Coronary artery (tissue), 2 donors: ENCODE measurements around the gene RCBTB2.
A peak's percentile ranks its signal among the peaks of the same experiment; 100 is the strongest.

Experiments
- DNase-seq: peaks from one replicate; pipeline ENCODE4 v3.0.0-alpha.2; 2017; ENCODE audit warnings: low spot score
- H3K27ac ChIP-seq, 2 donors: fragments of 200-600 bp; sonication (generic); one replicate each; pipeline ENCODE4 v1.5.1; 2016 to 2019
- H3K4me3 ChIP-seq: fragments of 200-600 bp; sonication (generic); 2 replicates; pipeline ENCODE4 v1.5.1; 2016; ENCODE audit warnings: mild to moderate bottlenecking, moderate library complexity
- TF ChIP-seq, protein P1 (sequence below): fragments of 200-600 bp; sonication (generic); IDR thresholded peaks from one replicate; pipeline ENCODE4 v1.5.1; 2019; ENCODE audit warnings: antibody characterized with exemption

Gene RCBTB2

DNA sequence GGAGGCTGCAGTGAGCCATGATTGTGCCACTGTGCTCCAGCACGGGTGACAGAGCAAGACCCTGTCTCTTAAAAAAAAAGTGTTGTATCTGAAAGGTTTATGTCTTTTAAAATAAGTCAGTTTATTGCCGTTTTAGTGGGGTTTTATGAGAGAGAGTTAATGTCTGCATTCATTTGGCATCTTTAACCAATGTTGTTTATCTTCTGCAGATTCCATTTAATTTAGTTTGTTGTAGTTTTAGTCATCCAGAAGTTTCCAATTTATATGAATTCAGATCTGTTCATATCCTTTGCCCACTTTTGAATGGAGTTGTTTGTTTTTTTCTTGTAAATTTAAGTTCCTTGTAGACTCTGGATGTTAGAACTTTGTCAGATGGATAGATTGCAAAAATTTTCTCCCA, 83.2 kb downstream of the RCBTB2 start:
- TF ChIP-seq, protein P1, sequence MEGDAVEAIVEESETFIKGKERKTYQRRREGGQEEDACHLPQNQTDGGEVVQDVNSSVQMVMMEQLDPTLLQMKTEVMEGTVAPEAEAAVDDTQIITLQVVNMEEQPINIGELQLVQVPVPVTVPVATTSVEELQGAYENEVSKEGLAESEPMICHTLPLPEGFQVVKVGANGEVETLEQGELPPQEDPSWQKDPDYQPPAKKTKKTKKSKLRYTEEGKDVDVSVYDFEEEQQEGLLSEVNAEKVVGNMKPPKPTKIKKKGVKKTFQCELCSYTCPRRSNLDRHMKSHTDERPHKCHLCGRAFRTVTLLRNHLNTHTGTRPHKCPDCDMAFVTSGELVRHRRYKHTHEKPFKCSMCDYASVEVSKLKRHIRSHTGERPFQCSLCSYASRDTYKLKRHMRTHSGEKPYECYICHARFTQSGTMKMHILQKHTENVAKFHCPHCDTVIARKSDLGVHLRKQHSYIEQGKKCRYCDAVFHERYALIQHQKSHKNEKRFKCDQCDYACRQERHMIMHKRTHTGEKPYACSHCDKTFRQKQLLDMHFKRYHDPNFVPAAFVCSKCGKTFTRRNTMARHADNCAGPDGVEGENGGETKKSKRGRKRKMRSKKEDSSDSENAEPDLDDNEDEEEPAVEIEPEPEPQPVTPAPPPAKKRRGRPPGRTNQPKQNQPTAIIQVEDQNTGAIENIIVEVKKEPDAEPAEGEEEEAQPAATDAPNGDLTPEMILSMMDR = no peak
- H3K4me3 ChIP-seq = no peak overlapping the region
- no peak overlapping the region for H3K27ac ChIP-seq
- DNase-seq = no peak

DNA sequence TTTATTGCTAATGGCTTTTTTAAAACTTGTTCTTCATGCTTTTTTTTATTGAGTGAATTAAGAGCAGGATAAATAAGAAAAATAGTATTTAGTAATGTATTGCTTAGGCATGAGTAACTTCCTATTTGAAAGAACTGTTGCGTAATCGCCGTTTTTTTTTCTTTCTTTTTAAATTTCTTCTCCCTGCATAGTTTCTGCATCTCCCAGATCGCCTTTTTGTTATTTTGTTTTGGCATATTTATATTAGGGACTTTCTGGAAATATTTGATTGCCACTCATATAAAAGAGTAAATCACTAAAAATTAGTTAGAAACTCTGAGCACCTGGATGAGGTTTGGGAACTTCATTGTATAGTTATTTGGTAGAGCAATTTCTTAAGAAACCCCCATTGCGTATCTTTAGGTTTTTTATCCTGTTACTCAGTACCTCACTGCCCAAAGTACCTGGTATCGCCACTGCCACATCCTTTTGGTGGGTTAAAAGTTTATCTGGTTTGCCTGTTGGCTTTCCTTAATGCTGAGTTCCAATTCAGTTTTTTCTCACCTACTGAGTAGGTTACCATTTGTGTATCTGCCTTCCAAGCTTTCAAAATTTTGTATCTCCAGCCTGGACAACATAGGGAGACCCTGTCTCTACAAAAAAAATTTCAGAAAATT, 83.8 kb downstream of the RCBTB2 start:
- Histone ChIP-seq H3K27ac (peak overlapping the region in 1 of 2 donors; percentile 35), H3K4me3 (peak overlapping the region; percentile 1)
- TF ChIP-seq, protein P1 = no peak
- no peak for DNase-seq

DNA sequence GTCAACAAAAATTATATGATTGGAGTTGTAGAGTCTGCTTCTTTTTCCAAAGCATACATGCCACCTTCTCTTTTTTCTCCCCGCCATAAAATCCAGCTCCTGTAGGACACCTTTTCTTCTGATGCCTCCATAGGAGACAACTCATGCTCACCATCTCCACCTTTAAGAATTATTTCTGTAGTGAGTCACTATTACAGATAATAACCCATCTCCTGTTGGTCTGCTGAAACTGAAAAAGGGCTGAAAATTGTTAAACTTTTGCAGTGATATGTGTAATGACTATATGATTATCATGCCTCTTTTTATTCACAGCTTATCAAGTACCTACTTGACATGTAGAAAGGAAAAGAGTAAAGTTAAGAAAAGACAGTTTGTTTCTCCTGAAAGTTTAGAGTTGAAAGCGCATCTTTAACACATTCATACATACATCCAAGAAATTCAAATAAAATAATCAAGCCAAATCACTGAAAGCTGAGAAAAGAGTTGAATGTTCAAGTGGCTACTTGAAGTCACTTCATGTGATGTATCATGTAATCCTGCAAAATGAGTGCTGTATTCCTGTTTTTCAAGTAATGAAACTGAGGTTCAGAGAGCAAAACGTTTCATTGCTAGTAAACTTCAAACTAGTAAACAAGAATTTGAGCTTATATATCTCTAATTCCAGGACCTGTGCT, 84.5 kb downstream of the RCBTB2 start:
- H3K4me3 ChIP-seq = peak overlapping the region; percentile 1
- TF ChIP-seq, protein P1 = no peak
- H3K27ac ChIP-seq = peak overlapping the region; percentile 7 to 35
- no peak for DNase-seq

DNA sequence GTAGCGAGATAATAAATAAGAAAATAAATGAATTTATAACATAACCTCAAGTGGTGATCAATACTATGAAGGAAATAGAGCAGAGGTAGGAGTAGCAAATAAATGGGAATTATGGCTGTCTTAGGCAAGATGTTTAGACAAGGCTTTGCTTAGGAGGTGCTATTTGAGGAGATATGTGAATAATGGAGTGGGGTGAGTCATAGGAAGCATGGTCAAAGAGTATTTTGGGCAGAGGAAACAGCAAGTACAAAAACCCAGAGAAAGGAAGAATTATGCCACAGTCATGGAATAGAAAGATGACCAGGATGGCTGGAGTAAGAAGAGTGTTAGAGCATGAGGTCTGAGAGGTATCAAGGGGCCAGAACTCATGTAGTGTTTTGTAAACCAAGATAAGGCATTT, 86.4 kb downstream of the RCBTB2 start:
- DNase-seq = no peak
- no peak overlapping the region for H3K4me3 ChIP-seq
- TF ChIP-seq, protein P1 = no peak
- peak overlapping the region; percentile 41 to 65 for H3K27ac ChIP-seq

DNA sequence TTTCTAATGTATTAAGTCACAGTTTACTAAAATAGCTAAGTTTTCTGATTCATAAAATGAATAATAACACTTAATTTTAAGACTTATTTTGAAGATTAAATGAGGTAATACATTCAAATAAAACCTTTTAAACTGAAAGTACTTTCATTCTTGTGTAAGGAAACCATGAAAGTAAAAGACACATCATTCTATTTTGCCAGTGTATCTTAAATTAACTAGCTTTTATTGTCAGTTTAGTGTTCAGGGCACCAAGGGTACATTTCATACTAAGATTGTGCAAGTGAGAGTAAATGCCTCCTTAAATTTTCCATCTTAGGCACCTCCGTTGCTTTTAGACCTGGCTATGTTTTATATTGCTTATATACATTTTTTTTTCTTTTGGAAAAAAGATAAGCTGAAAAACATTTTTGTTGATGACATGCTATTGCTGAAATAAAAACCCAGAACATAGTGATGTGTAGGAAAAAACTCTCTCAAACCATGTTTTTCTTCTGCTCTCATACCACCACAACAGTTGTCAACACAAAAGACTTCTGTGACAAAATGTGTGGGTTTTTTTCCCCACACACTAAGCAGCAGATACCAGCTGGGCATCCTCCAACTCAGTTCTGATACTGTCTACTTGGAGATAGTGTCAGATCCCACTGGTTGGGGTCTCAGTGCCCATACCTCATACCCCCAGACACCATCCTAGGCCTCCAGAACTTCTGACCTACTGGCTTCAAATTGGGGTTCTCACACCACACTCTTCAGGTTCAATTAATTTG, 89.3 kb downstream of the RCBTB2 start:
- no peak overlapping the region for H3K27ac ChIP-seq
- TF ChIP-seq, protein P1 = no peak
- H3K4me3 ChIP-seq = no peak overlapping the region
- DNase-seq = no peak
